HuH-7 (cell line): ENCODE measurements around the gene ANKMY1.
A peak's percentile ranks its signal among the peaks of the same experiment; 100 is the strongest.

ENCODE experiments used
- DNase-seq: peaks from one replicate; pipeline ENCODE4 v3.0.0; 2011; ENCODE audit warnings: low spot score

The ANKMY1 gene

GRCh38 chr2:240469740-240470139 lies 88.0 kb downstream of the ANKMY1 start:
- DNase-seq, result no peak

DNA sequence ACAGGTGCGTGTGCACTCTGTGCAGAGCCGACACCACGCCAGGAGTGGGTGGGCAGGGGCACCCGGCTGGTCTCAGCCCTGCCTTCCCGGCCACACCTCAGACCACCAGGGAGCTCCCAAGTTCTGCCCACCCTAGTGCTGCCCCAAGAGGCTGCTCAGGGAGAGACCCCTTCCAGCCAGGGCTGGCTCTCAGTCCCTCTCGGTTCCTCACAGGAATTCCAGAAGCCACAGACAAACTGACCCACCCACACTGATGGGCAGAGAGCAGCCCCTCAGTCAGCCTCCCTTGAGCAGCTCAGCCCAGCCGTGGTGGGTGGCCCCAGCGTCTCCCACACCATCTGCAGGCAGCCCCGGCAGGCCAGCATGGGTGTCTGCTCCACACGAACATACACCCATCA lies 88.5 kb downstream of the ANKMY1 start:
- no peak for DNase-seq

GRCh38 chr2:240468303-240469238 lies 89.2 kb downstream of the ANKMY1 start:
- no peak for DNase-seq

DNA sequence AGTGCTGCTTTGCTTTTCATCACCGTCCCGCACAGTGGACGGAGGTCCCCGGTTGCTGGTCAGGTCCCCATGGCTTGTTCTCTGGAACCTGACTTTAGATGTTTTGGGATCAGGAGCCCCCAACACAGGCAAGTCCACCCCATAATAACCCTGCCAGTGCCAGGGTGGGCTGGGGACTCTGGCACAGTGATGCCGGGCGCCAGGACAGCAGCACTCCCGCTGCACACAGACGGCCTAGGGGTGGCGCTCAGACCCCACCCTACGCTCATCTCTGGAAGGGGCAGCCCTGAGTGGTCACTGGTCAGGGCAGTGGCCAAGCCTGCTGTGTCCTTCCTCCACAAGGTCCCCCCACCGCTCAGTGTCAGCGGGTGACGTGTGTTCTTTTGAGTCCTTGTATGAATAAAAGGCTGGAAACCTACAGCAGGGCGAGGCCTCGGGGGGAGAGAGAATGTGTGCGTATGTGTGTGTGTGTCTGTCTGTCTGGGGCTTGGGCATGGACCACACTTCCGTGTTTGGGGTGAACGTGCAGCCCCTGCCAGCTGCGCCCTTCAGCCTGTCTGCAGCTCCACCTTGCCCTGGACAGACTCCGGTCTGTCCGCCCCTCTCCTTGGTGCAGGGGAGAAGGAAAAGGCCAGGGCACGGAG lies 90.0 kb downstream of the ANKMY1 start:
- DNase-seq, result no peak

- DNase-seq, result no peak
These were observed 90.6 kb downstream of the ANKMY1 start for GRCh38 chr2:240467149-240467642.

DNA sequence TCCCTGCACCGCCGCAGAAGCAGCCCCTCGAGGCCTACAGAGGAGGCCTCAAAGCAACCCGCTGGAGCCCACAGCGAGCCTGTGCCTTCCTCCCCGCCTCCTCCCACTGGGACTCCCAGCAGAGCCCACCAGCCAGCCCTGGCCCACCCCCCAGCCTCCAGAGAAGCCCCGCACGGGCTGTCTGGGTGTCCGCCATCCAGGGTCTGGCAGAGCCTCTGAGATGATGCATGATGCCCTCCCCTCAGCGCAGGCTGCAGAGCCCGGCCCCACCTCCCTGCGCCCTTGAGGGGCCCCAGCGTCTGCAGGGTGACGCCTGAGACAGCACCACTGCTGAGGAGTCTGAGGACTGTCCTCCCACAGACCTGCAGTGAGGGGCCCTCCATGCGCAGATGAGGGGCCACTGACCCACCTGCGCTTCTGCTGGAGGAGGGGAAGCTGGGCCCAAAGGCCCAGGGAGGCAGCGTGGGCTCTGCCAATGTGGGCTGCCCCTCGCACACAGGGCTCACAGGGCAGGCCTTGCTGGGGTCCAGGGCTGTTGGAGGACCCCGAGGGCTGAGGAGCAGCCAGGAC lies 91.1 kb downstream of the ANKMY1 start:
- DNase-seq, result no peak

DNA sequence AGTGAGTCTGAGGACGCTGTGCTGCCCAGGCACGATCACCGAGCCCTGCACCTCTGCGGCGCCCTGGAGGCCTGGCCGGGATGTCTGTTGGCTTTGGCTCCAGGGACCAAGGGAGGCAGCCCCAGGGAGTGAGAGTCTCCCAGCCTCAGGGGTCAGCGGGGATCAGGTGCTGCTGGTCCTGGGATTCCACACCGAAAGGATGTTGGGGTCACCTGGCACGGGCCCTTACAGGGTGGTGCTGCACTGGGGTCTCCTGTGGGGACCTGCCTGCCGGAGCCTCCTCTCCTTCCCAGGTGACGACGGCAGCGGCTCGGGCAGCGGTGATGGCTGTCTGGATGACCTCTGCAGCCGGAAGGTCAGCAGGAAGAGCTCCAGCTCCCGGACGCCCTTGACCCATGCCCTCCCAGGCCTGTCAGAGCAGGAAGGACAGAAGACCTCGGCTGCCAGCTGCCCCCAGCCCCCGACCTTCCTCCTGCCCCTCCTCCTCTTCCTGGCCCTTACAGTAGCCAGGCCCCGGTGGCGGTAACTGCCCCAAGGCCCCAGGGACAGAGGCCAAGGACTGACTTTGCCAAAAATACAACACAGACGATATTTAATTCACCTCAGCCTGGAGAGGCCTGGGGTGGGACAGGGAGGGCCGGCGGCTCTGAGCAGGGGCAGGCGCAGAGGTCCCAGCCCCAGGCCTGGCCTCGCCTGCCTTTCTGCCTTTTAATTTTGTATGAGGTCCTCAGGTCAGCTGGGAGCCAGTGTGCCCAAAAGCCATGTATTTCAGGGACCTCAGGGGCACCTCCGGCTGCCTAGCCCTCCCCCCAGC lies 91.8 kb downstream of the ANKMY1 start:
- no peak for DNase-seq

DNA sequence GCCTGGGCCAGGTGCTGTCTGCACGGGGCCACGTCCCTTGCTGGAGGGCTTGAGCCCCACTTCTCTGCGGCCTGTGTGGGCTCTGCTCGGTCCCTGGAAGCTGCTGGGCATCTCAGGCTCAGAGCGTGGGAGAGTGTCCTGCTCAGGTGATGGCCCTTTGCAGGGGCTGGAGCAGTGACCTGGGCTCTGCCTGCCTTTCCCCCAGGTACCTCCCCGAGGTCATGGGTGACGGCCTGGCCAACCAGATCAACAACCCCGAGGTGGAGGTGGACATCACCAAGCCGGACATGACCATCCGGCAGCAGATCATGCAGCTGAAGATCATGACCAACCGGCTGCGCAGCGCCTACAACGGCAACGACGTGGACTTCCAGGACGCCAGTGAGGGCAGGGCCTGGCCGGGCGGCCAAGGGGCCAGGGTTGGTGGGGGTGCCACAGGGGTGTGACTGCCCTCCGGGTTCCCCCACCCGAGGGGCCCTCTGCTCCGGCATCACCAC lies 92.5 kb downstream of the ANKMY1 start:
- no peak for DNase-seq

DNA sequence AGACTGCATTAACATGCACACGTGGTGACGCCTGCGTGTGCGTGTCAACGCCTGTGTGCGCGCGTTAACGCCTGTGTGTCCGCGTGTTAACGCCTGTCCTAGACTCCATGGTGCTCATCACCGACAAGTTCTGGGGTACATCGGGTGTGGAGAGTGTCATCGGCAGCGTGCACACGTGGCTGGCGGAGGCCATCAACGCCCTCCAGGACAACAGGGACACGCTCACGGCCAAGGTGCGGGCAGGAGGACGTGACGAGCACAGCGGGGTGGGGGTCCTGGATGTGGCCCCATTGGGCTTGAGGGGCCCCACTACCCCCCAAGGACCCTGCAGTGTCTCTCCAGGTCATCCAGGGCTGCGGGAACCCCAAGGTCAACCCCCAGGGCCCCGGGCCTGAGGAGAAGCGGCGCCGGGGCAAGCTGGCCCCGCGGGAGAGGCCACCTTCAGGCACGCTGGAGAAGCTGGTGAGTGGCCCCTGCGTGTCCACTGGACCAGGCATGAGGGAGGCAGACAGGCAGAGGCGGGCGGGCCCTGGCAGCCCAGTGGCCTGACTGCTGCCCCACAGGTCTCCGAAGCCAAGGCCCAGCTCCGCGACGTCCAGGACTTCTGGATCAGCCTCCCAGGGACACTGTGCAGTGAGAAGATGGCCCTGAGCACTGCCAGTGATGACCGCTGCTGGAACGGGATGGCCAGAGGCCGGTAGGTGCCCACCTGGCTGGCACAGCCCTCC lies 93.1 kb downstream of the ANKMY1 start:
- no peak for DNase-seq

GRCh38 chr2:240463866-240464481 lies 93.8 kb downstream of the ANKMY1 start:
- DNase-seq, result no peak

- no peak for DNase-seq
These were observed 94.4 kb downstream of the ANKMY1 start for GRCh38 chr2:240463274-240463865.

GRCh38 chr2:240462707-240463273 lies 95.0 kb downstream of the ANKMY1 start:
- no peak for DNase-seq

DNA sequence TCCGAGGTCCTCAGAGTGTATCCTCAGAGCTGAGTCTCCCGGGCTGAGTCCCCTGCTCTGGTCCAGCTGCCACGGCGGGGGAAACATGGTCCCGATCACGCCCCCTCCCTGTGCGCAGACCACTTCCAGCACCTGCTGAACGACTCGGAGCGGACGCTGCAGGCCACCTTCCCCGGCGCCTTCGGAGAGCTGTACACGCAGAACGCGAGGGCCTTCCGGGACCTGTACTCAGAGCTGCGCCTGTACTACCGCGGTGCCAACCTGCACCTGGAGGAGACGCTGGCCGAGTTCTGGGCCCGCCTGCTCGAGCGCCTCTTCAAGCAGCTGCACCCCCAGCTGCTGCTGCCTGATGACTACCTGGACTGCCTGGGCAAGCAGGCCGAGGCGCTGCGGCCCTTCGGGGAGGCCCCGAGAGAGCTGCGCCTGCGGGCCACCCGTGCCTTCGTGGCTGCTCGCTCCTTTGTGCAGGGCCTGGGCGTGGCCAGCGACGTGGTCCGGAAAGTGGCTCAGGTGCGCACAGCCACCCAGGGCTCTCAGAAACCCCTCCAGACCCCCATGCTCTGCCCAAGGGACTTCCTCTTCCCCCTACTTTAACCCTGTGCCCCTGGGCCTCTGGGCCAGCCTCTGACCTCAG lies 95.6 kb downstream of the ANKMY1 start:
- no peak for DNase-seq

DNA sequence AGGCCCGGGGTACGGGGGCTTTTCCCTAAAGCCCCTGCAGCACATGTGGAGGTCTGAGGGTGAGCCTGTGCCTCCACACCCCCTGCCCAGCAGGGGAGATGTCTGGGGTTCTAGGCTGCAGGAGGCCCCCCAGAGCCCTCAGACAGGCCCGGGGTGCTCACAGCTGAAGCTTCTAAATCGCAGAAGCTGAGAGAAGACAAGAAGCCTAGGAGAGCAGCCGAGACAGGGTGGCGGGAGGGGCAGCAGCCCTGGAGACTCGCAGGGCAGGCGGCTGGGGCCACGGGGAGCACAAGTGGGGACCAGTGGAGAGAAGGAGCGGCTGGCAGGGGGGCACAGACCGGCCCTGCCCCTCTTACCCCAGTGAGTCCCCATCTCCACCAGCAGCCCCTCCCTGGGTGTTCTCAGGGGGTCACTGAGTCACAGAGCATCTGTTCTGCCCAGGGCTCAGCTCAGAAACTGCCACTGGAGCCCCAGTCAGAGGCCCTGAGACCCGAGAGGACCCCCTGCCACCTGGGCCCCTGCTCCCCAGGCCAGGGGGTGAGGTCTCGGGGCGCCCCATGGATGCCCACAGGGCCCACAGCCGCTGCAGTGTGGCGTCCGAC lies 96.2 kb downstream of the ANKMY1 start:
- DNase-seq, result no peak

DNA sequence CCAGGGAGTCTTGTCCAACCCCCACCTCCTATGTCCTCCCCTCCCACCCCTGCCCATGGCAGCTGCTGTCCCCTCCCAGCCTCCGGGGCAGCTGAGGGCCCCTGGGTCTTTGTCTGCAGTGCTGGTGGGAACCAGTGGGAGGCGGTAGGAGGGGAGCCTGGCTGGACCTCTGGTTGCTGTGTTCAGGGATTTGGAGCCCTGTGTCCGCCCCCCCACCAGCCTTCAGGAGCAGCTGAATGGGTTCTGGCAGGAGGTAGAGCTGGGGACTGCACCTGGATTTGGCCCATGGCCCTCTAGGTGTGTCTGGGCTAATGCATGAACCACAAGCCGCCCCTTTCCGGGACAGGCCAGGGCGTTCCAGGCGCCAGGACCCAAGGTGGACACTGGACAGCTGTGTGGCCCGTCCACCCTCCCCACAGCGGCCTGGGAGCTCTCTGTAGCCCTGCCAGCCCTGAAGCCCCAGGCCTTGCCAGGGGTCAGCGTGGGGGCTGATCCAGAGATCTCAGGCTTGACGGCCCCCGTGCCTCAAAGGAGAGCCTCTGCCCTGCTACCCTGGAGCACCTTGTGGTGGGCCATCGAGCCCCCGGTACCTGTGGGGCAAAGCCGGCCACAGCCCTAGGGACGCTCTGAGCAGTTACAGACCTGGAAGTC lies 96.9 kb downstream of the ANKMY1 start:
- DNase-seq, result no peak

GRCh38 chr2:240460253-240460711 lies 97.5 kb downstream of the ANKMY1 start:
- no peak for DNase-seq

- peak; percentile 68 for DNase-seq
These were observed 98.2 kb downstream of the ANKMY1 start for GRCh38 chr2:240459401-240460252.
